ENCODE measurements around the gene DISC1.
"Not testable (repeated sequence)": the region's sequence is repeated elsewhere in the genome, so short reads cannot be mapped to it uniquely, and the experiment has no call there.

The DISC1 gene

DNA sequence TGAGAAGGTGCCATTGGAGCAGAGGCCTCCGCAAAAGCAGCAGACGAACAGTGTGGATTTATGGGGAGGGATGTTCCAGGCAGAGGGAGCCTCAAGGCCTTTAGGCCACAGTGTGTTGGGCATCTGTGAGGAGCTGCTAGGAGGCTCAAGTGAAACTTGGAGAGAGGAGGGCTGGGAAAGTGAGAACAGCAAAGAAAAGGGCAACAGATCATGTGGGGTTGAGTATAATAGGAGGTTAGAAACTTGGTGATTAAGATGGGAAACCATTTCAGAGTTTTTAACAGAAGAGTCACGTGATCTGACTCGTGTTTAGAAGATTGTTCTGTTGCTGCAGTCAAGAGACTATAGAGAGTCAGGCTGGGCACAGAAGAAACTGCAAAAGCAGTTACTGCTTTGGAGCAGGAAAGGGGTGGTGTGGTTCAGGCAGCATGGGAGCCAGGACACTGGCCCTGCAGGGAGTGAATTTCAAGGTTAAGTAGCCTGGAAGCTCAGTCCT, 277.0 kb downstream of the DISC1 start:
- no peak for DNase-seq

- not testable (repeated sequence) for DNase-seq
These were observed 280.7 kb downstream of the DISC1 start for GRCh38 chr1:231907310-231907709.

- DNase-seq: no peak
These were observed 286.9 kb downstream of the DISC1 start for GRCh38 chr1:231913493-231913892.

- DNase-seq: no peak
These were observed 291.8 kb downstream of the DISC1 start for GRCh38 chr1:231918239-231919015.

GRCh38 chr1:231919239-231919885, 292.8 kb downstream of the DISC1 start:
- no peak for DNase-seq

- peak in 1 of 14 donors; percentile 11 for DNase-seq
These were observed 293.3 kb downstream of the DISC1 start for GRCh38 chr1:231919886-231920285.

GRCh38 chr1:231921646-231922345, 295.2 kb downstream of the DISC1 start:
- no peak for DNase-seq

- peak in 3 of 14 donors; percentile 8 to 12 (median 10) for DNase-seq
These were observed 297.0 kb downstream of the DISC1 start for GRCh38 chr1:231923491-231924041.

GRCh38 chr1:231924180-231924579, 297.6 kb downstream of the DISC1 start:
- DNase-seq: peak in 3 of 14 donors; percentile 5 to 9 (median 8)

DNA sequence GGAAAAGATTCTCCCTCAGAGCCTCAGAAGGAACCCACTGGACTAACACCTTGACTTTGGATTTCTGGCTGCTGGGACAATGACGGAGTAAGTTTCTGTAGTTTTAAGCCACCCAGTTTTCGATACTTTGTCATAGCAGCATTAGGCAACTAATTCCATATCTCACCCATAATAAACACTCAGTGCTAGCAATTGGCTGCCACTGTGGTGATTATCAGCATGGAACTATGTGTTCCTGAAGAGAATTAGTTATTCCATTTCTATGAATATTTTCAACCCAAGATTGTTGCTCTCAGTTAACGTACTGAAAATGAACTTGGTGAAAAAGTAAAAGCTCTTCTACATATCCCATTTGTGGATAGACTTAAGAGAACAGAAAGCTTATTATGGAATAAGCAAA, 299.3 kb downstream of the DISC1 start:
- no peak for DNase-seq

DNA sequence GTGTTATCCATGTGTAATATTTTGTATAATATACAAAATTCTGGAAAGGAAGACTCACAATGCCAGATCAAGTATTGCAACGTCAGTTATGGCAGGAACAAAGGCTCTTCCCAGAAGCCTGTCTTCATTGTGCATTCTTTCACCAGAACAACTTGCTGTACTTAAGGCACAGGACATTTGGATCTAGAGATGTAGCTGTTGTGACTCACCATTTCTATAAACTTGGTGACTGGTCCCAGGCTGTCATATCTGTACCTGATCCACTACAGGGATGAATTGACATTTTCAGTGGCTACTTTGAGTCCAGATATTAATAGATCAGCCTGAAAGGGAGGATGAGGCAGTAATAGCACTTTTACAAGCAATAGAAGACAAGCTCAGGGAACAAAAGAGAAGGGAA, 299.8 kb downstream of the DISC1 start:
- no peak for DNase-seq

GRCh38 chr1:231926933-231927332, 300.3 kb downstream of the DISC1 start:
- no peak for DNase-seq

- DNase-seq: no peak
These were observed 300.8 kb downstream of the DISC1 start for GRCh38 chr1:231927431-231927830.

- no peak for DNase-seq
These were observed 302.7 kb downstream of the DISC1 start for GRCh38 chr1:231929311-231929710.

DNA sequence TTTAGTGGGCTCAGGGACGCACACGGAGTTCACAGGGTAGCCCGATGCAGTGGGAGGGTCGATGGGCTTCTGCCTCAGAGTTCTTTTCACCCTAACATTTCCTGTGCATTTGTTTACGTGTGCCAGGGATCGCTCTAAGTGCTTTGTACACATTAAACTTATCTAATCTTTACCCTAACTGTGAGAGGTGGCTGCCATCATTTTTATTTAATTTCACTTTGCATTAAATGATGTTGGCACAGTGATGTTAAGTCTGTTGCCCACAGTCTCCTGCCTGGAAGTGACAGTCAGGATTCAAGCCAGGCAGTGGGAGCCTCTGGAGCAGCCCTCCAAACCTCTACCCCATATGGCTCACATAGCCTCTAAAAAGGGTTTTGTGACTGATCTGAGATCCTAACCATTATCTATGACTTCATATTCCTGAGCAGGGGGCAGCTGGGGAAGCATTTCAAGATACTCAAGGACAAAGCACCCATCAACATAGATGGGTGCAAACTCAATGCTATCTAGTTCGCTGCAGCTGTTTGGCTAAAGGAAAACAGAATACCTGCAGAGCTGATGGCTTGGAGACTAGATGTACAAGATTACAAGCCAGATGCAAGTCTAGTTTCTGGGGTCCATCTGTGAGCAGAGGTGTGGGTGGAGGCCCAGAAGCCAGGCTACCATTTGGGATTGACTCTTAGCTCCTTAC, 303.8 kb downstream of the DISC1 start:
- no peak for DNase-seq

DNA sequence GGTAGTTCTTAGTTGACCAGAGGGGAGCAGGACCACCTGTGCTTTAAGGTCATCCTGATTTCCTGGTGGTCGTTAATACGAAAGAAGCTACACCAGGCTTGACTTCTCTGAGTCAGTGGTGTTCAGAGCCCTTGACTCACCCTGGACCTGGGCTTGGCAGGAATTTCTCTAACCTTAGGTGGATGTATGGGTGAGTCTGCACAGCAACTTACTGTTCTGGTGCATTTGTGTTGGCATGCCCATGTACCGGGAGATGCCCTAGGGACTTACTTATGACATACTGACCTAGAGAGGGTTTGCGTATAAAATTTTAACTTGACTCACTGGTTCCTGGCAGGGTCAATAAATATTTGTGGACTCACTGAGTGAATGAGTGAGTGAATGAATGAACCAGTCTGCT, 304.6 kb downstream of the DISC1 start:
- no peak for DNase-seq

GRCh38 chr1:231931846-231932454, 305.4 kb downstream of the DISC1 start:
- no peak for DNase-seq

DNA sequence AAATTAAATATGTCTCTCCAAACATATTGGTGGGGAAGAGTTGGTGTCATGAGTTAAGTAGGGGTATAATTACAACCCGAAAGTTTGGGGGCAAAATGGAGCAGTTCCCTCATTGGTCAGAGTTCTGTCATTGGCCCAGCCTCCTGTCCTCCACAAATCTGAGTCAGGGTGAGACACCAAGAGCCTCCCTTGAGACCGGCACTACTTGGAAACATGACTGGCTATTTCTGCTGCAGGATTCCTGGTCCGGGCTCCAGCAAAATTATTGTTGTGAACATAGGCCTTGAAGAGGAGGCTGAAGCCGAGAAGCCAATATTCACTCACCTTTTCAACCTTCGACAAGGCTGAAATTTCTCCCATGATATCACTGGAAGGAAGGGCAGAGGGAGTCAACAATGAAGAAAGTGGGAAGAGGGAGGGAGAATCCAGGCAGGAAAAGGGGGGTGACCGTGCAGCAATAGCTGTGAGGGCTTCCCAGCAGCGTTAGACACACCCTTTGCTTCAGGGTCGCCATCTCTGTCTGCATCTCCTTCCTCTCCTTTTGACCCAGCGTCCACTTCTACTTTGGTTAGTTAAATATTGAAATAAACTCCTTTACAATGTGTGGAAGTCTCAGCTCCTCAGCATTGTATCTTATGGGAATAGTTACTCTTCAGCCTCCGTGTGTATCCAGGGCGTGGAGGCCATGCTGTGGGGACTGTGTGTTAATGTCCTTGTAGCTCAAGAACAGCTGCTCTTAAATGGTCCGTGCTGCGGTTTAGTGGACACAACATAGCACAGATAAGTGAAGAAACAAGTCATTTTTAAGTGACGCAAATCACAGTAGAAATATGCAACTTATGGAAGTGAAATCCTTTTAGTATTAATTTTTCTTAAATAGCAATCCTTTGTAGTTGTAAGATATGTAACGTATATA, 307.4 kb downstream of the DISC1 start:
- no peak for DNase-seq

GRCh38 chr1:231934797-231935196, 308.2 kb downstream of the DISC1 start:
- no peak for DNase-seq

DNA sequence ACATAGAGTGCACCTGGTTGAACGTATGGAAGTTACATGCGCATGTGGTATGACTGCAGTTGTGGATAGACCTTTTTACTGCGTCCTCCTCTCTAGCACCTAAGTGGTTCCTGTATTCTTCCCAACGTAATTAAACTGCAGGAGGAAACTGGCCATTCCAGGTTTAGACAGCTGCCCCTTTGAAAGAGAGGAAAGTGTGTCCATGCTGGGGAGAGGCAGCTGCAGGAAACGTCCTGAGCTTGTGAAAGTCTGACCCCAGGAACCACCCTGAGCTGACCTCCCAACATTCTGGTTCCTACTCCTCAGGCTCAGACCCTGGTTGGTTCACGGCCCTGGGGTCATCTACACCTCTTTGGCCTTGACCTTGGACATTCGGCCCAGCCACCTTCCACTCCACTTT, 309.3 kb downstream of the DISC1 start:
- no peak for DNase-seq

Data from C1 segment of cervical spinal cord (tissue), 14 donors.